GM13976 (cell line): ENCODE data around the gene ZMPSTE24.

Source experiments
- DNase-seq: peaks from one replicate; pipeline ENCODE4 v3.0.0; 2012; ENCODE audit warnings: low spot score
- CTCF ChIP-seq: IDR thresholded peaks from 2 replicates; pipeline ENCODE4 v1.5.1; 2012; ENCODE audit warnings: borderline replicate concordance, mild to moderate bottlenecking; ENCODE audit not compliant: insufficient read depth; ENCODE audit errors: extremely low read depth, missing control alignments, control extremely low read depth
- in situ Hi-C: fragments of 300-500 bp; cut with MboI; formaldehyde crosslinking; loops from one replicate; pipeline ENCODE4 v1.12.0; 2022; ENCODE audit warnings: low sequenced_read_pairs, mixed read lengths, inconsistent platforms; ENCODE audit not compliant: unreplicated experiment

Gene ZMPSTE24

GRCh38 chr1:40276122-40276521 is 18.1 kb downstream of the ZMPSTE24 start:
- DNase-seq, result no peak
- in situ Hi-C loops, result no loop called here
- TF ChIP-seq CTCF, result no peak

GRCh38 chr1:40281853-40282252 is 23.8 kb downstream of the ZMPSTE24 start:
- no peak for TF ChIP-seq CTCF
- in situ Hi-C loops, result no loop called here
- DNase-seq, result no peak

GRCh38 chr1:40291293-40291692 is 33.3 kb downstream of the ZMPSTE24 start:
- TF ChIP-seq CTCF, result no peak
- in situ Hi-C loops, result no loop called here
- no peak for DNase-seq

GRCh38 chr1:40299366-40300248 is 41.6 kb downstream of the ZMPSTE24 start:
- in situ Hi-C loops, result no loop called here
- TF ChIP-seq CTCF, result no peak
- DNase-seq, result no peak

- TF ChIP-seq CTCF, result no peak
- in situ Hi-C loops, result no loop called here
- DNase-seq, result no peak
Observed at GRCh38 chr1:40300249-40300567, 42.2 kb downstream of the ZMPSTE24 start.

GRCh38 chr1:40300651-40301050 is 42.6 kb downstream of the ZMPSTE24 start:
- DNase-seq, result no peak
- no peak for TF ChIP-seq CTCF
- in situ Hi-C loops, result no loop called here

GRCh38 chr1:40301066-40301465 is 43.0 kb downstream of the ZMPSTE24 start:
- DNase-seq, result no peak
- no peak for TF ChIP-seq CTCF
- in situ Hi-C loops, result no loop called here
